Subcutaneous adipose tissue (tissue), 4 donors: ENCODE measurements around the gene ZNF44. TPM values are rescaled to one million over a fixed set of nuclear protein-coding genes. Genes with fewer than 3 reads are reported as not detected.

Experiments used
- CTCF ChIP-seq: fragments of 450-650 bp; IDR thresholded peaks from one replicate; pipeline ENCODE4 v1.5.1; 2016; ENCODE audit warnings: low read depth, mild to moderate bottlenecking, control low read depth, antibody characterized with exemption, moderate library complexity
- total RNA-seq, 4 donors: library from RNA; depleted of rRNA; stranded (reverse); fragments of >200 nt; gene quantifications; one replicate each; pipeline ENCODE4 v1.1.0, GENCODE V29; 2016

Gene ZNF44
- total RNA-seq, result 10 to 100 TPM; 14.3 to 17.8 (median 15.1) TPM

- no peak for TF ChIP-seq CTCF
These were observed at the start of gene ZNF44 for GRCh38 chr19:12294249-12295158. Gene ZNF44, minus strand, starts transcription at chr19:12294883. Its CDS starts 189 bp downstream, at chr19:12294694.

GRCh38 chr19:12333162-12334159 is 38.8 kb upstream of the ZNF44 start, which contains the start of gene ZNF563:
Gene ZNF563, minus strand, starts transcription at chr19:12333633. Its CDS starts 151 bp downstream, at chr19:12333482.
- no peak for TF ChIP-seq CTCF

GRCh38 chr19:12331211-12331941 is 36.7 kb upstream of the ZNF44 start:
- no peak for TF ChIP-seq CTCF

GRCh38 chr19:12330340-12330739 is 35.7 kb upstream of the ZNF44 start:
- no peak for TF ChIP-seq CTCF

- no peak for TF ChIP-seq CTCF
These were observed 31.0 kb upstream of the ZNF44 start for GRCh38 chr19:12325690-12326089.

GRCh38 chr19:12318782-12319413 is 24.2 kb upstream of the ZNF44 start:
- no peak for TF ChIP-seq CTCF
